Measurements from ENCODE around the gene TSPAN2. TPM values are rescaled to one million over a fixed set of nuclear protein-coding genes. Genes with fewer than 3 reads are reported as not detected.

Gene TSPAN2
- total RNA-seq, 2 donors from 2014 or later = 7.1 to 10.7 TPM

DNA sequence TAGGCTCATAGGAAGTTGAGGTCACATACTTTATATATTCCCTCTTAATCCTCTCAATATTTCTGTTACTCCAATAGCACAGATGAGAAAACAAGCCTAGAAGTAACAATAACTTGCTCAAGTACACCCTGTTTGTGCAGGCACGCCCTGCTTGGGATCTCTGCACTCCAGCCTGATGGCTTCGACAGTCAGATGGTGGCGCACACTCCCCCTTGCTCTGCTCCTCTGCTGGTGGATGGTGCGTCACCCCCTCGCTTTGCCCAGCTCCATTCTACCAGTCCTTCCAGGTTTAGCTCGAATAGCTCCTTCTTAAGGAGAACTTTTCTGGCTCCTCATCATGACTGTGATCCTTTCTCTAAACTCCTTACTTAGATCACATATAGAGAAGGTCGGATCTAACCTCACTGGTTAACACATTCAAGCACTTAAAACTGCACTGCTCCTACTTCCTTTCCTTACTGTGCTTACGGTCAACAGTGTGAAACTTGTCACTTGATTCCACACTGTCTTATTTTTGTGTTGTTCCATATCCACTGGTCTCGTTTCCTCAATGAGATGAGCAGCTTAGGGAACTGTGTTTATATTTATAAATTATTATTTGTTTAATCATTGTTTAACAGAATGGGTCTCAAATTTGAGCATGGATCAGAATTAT, 3.0 kb downstream of the TSPAN2 start:
- WGBS, 2 experiments (ENCODE audit: insufficient coverage in 1 of 2, insufficient read length in 1 of 2) = 90 to 95% methylated on average over 6 to 9 of the region's 9 CpGs
- H3K27ac Mint-ChIP-seq = no peak overlapping the region
- H3K4me3 Mint-ChIP-seq = no peak overlapping the region
- H3K36me3 Mint-ChIP-seq (ENCODE audit: low read depth) = no peaks in the 10 kb centered on the region
- Histone ChIP-seq H3K9ac (ENCODE audit: extremely low read depth, low read length, poor library complexity, severe bottlenecking) (no peak overlapping the region), H3K27me3 (ENCODE audit: control insufficient read depth, insufficient read depth, low read length, poor library complexity, severe bottlenecking) (peaks cover 11% of the 10 kb centered on the region), H3K36me3 (ENCODE audit: control insufficient read depth, insufficient read depth, low read length) (no peaks in the 10 kb centered on the region), H3K4me3 (ENCODE audit: low read length) (no peak overlapping the region), H3K4me1 (ENCODE audit: control insufficient read depth, insufficient read depth, low read length) (peaks cover 6% of the 10 kb centered on the region), H3K27ac (ENCODE audit: low read depth, low read length) (no peak overlapping the region), H3K9me3 (ENCODE audit: control insufficient read depth, low read length) (no peaks in the 10 kb centered on the region)
- no peak for DNase-seq
- no peaks in the 10 kb centered on the region for H3K9me3 Mint-ChIP-seq
- no peak for TF ChIP-seq CTCF (conservative IDR thresholded peaks at IDR 0.05)
- H3K27me3 Mint-ChIP-seq (ENCODE audit: insufficient read depth) = peaks cover 27% of the 10 kb centered on the region
- peaks cover 8% of the 10 kb centered on the region for H3K4me1 Mint-ChIP-seq

DNA sequence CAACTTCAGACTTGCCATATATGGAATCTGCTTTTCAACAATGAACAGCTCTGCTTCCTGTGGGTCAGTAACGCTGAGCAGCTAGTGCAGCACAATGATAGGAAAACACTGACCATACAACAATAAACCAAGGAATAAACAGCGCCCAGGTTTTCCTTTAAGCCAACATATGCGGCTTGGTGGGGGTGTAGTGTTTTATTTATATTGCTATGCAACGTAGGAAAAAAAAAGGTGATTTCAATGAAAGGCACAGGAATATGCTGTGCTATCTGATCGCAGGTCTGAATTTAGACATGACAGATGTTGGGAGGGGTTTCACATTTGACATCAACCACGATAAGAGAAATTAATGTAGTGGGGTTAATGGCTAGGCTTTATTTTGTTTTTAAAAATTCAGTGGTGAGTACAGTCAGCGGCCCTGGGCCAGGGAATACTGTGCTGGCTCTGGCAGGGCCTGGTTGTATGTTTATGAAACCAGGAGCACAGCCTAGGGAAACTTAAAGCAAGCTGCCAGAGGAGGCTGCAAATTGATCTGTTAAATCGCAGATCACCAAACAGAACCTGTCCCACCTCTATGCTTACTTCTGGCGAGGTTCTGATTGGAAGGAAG, 4.3 kb downstream of the TSPAN2 start:
- 88 to 90% methylated on average over 8 to 9 of the region's 9 CpGs for WGBS, 2 experiments (ENCODE audit: insufficient coverage in 1 of 2, insufficient read length in 1 of 2)
- Mint-ChIP-seq H3K27ac (no peak overlapping the region), H3K9me3 (no peaks in the 10 kb centered on the region), H3K4me1 (peaks cover 1% of the 10 kb centered on the region), H3K36me3 (ENCODE audit: low read depth) (no peaks in the 10 kb centered on the region), H3K4me3 (no peak overlapping the region), H3K27me3 (ENCODE audit: insufficient read depth) (peaks cover 18% of the 10 kb centered on the region)
- no peak for TF ChIP-seq CTCF (conservative IDR thresholded peaks at IDR 0.05)
- Histone ChIP-seq H3K27ac (ENCODE audit: low read depth, low read length) (no peak overlapping the region), H3K4me1 (ENCODE audit: control insufficient read depth, insufficient read depth, low read length) (peaks cover 3% of the 10 kb centered on the region), H3K4me3 (ENCODE audit: low read length) (no peak overlapping the region), H3K27me3 (ENCODE audit: control insufficient read depth, insufficient read depth, low read length, poor library complexity, severe bottlenecking) (peaks cover 11% of the 10 kb centered on the region), H3K9me3 (ENCODE audit: control insufficient read depth, low read length) (no peaks in the 10 kb centered on the region), H3K36me3 (ENCODE audit: control insufficient read depth, insufficient read depth, low read length) (no peaks in the 10 kb centered on the region), H3K9ac (ENCODE audit: extremely low read depth, low read length, poor library complexity, severe bottlenecking) (no peak overlapping the region)
- no peak for DNase-seq

- Mint-ChIP-seq H3K4me3 (no peak overlapping the region), H3K27ac (no peak overlapping the region), H3K9me3 (no peaks in the 10 kb centered on the region), H3K27me3 (ENCODE audit: insufficient read depth) (peaks cover 4% of the 10 kb centered on the region), H3K4me1 (no peaks in the 10 kb centered on the region), H3K36me3 (ENCODE audit: low read depth) (no peaks in the 10 kb centered on the region)
- H3K27ac ChIP-seq (ENCODE audit: low read depth, low read length) = no peak overlapping the region
- 88 to 89% methylated on average over 5 to 6 of the region's 6 CpGs for WGBS, 2 experiments (ENCODE audit: insufficient coverage in 1 of 2, insufficient read length in 1 of 2)
- no peaks in the 10 kb centered on the region for H3K36me3 ChIP-seq (ENCODE audit: control insufficient read depth, insufficient read depth, low read length)
- H3K4me1 ChIP-seq (ENCODE audit: control insufficient read depth, insufficient read depth, low read length) = peaks cover 3% of the 10 kb centered on the region
- H3K9me3 ChIP-seq (ENCODE audit: control insufficient read depth, low read length) = no peaks in the 10 kb centered on the region
- no peak for TF ChIP-seq CTCF (conservative IDR thresholded peaks at IDR 0.05)
- DNase-seq = no peak
- no peak overlapping the region for H3K9ac ChIP-seq (ENCODE audit: extremely low read depth, low read length, poor library complexity, severe bottlenecking)
- H3K27me3 ChIP-seq (ENCODE audit: control insufficient read depth, insufficient read depth, low read length, poor library complexity, severe bottlenecking) = peaks cover 2% of the 10 kb centered on the region
- H3K4me3 ChIP-seq (ENCODE audit: low read length) = no peak overlapping the region
Measured at GRCh38 chr1:115082949-115083348, 6.4 kb downstream of the TSPAN2 start.
